CD4-positive, alpha-beta T cell treated with Interferon gamma for 1 hour (primary cell): Measurements from ENCODE around the gene BMP4.
"Not testable (repeated sequence)": the region's sequence is repeated elsewhere in the genome, so short reads cannot be mapped to it uniquely, and the experiment has no call there.

Experiments used
- DNase-seq: peaks from one replicate; pipeline ENCODE4 v3.0.0-alpha.2; 2020

The BMP4 gene

DNA sequence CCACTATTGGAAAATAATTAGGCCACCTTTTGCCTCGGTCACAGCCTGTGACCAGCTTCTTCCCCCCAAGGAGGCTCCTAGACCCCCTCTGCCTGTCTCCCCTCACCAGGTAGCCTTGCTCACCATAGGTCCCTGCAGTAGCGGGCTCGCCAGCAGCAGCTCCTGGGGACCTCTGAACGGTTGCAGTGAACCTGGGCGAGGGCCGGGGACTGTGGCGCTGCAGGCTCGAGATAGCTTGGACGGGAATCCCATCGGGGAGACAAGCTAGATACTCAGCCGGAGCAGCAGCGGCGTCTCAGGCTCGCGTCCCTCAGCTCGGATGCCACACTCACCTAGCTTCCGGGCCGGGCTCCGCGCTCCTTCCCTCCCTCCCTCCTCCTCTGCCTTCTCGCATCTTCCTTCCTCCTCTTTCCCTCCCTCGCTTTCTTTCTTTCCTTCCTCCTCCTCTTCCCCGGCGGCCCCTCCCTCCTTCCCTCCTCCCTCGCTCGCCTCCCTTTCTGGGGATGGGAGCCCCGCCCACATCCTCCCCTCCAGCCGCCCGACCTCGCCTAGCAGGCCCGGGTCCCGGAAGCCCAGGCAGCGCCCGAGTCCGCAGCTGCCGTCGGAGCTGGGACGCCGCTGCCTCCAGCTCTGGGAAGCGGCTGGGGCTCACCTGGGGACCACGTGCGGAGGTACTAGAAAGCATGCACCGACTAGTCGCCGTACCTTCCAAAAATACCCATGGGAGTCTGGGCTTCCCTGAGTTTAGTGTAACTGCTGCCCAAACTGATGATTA is at the start of gene BMP4:
Gene BMP4, minus strand, starts transcription at position 399 of the 775 bp plus-strand sequence. CDS start 4,603 bp downstream, outside the sequence.
- no peak for DNase-seq

DNA sequence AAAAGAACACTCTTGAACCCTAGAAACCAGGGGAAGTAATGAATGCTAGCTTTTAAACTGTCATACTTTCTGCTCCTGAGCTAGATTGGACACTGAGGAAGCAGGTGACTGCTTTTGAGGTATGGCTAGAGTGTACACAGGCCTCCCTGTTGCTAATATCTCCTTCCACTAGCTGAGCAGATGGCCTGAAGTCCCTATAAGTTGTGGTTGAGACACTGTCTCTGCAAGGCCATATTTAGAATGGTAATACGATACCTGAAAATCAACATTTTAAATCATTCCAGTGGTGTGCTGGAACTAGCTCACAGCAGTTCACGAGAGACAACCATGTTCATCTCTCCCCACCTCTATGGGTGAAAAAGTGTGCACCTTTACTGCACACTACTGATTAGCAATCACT is 46.4 kb upstream of the BMP4 start:
- DNase-seq = no peak

GRCh38 chr14:54002653-54003052 is 46.0 kb upstream of the BMP4 start:
- DNase-seq = no peak

DNA sequence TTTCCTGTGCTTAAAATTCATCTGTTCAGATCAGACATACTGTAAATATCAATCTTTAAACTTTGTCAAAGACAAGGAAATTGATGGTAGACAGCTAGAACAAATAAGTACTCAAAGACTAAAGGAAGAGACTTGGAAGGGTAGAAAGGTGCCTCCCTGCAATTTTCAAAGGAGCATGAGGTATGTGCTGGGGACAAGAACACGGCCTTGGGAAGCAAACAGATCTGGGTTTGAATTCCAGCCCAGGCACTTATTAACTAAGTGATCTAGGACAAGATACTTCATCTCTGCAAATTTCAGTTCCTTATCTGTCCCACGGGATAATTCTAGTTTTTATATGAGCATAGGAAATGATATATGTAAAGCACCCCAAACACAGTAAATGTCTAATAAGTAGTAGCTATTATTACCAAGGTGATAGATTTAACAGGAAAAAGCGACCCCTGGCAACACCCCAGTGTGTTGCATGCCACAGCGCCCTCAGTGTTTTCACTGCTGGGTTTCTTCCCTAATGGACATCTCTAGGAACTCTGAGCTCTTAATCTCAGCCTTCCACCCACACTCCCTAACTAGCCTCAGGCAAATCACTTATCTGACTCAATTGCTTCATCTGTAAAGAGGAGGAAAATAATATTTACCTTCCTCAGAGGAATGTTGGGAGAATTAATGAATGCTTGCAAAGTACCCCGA is 44.7 kb upstream of the BMP4 start:
- DNase-seq = no peak

- no peak for DNase-seq
Measured at GRCh38 chr14:54000341-54000811, 43.8 kb upstream of the BMP4 start.

DNA sequence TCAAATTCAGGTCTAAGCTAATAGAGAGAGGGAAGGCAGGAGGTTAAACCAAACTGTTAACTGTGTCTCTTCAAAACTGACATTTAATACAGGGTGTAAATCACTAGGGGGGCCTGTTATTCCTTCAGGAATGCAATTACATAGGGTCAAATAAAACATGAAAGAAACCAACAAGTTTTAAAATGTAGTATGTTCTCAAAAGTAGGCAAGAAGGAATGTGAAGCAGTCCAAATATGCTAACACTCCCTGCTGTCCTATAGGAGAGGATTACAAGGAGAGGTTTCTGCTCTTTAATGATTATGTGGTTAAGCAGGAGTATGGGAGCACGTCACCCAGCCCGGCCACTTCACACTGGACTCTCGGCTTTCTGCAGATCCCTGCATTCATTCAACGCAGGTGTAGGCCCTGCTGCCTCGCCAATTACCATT is 42.5 kb upstream of the BMP4 start:
- no peak for DNase-seq

DNA sequence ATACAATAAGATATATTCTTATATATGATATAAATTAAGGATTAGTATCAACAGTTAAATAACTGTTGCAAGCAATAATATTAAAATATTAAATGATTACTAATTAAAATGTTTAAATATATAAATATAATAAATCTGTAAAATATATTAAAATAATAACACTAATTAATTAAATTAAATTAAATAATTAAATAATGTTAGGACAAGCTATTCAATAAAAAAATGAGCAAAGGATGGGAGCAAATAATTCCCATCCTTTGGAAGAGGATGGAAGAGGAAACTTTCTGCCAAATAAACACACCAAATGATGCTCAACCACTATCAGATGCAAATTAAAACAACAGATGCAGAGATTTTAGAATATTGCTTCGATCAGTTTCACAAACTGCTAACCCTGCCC is 39.4 kb upstream of the BMP4 start:
- DNase-seq = no peak

- no peak for DNase-seq
Measured at GRCh38 chr14:53993920-53994607, 37.4 kb upstream of the BMP4 start.

GRCh38 chr14:53990978-53991377 is 34.4 kb upstream of the BMP4 start:
- DNase-seq = no peak

- DNase-seq = not testable (repeated sequence)
Measured at GRCh38 chr14:53986718-53987117, 30.1 kb upstream of the BMP4 start.

DNA sequence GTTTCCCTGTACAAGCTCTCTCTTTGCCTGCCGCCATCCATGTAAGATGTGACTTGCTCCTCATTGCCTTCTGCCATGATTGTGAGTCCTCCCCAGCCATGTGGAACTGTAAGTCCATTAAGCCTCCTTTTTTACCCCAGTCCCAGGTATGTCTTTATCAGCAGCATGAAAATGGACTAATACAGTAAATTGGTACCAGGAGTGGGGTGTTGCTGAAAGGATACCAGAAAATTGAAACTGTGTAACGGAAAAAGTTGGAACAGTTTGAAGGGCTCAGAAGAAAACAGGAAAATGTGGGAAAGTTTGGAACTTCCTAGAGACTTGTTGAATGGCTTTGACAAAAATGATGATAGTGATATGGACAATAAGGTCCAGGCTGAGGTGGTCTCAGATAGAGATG is 28.3 kb upstream of the BMP4 start:
- not testable (repeated sequence) for DNase-seq

- DNase-seq = no peak
Measured at GRCh38 chr14:53983112-53983511, 26.5 kb upstream of the BMP4 start.

GRCh38 chr14:53982546-53982945 is 25.9 kb upstream of the BMP4 start:
- no peak for DNase-seq

GRCh38 chr14:53979747-53980642 is 23.4 kb upstream of the BMP4 start:
- no peak for DNase-seq

GRCh38 chr14:53979113-53979681 is 22.6 kb upstream of the BMP4 start:
- no peak for DNase-seq

DNA sequence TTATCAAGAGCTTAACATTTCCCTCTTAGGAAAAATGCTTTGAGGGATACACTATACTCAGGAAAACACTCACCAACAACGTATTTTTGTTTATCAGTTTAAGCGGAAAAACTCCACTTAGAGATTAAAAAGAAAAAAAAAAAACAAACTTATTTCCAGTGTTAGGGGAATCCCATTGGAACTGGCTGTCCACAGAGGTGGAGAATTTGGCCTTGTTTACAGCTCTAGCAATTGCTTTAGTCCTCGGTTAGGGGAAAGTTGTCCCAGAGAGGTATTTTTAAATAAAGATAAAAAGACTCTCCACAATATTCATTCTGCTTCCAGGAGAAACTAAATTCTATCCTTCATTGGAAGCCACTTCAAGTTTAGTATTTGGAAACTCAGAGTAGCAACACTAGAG is 21.6 kb upstream of the BMP4 start:
- DNase-seq = no peak

GRCh38 chr14:53975444-53975843 is 18.8 kb upstream of the BMP4 start:
- DNase-seq = no peak

GRCh38 chr14:53971521-53971920 is 14.9 kb upstream of the BMP4 start:
- DNase-seq = no peak

GRCh38 chr14:53969326-53969725 is 12.7 kb upstream of the BMP4 start:
- DNase-seq = no peak

- no peak for DNase-seq
Measured at GRCh38 chr14:53968726-53969125, 12.1 kb upstream of the BMP4 start.

DNA sequence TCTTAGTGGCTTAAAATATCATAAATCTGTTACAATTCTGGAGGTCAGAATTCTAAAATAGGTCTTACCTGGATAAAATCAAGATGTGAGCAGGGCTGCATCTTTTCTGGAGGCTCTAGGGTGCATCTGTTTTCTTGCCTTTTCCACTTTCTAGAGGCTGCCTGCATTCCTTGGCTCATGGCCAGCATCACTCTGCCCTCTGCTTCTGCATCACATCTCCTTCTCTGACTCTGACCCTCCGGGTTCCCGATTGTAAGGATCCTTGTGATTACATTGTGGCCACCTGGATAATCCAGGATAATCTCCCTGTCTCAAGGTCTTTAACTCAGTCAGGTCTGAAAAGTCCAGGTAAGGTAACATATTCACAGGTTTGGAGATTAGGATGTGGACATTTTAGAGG is 11.0 kb upstream of the BMP4 start:
- no peak for DNase-seq

DNA sequence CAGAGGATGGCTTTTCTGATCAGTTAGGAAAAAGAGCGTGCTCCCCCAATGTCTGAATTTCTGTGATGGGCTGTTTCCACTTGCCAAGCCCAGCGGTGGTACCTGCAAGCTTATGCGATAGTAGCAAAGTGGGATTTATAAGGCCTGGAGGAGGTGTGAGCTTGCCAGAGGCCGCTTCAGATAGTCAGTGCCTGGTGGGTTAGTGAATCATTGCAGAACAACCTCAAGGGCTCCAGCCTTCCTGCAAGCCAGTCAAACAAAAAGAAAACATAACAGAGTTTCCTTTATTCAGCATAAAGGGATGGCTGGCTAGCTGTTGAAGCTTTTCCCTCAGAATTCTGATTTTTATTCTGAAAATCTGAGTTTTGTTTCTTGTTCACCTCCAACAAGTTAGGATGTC is 7.6 kb upstream of the BMP4 start:
- DNase-seq = no peak
